Thyroid gland (tissue), 4 donors: ENCODE results near the gene TMEM255B.

Experiments used
- POLR2A ChIP-seq, 2 donors: fragments of 450-650 bp; IDR thresholded peaks; one replicate each; pipeline ENCODE4 v1.6.1; 2017; ENCODE audit warnings: antibody characterized with exemption in 2 of 2, mild to moderate bottlenecking in 2 of 2, moderate library complexity in 1 of 2
- TF ChIP-seq, protein P1 (sequence below), 6 experiments: fragments of 200-600 bp in 3 of 6; fragments of 450-650 bp in 3 of 6; sonication (generic) in 3 of 6; IDR thresholded peaks; one replicate each; pipeline ENCODE4 v1.5.1; 2016 to 2019; ENCODE audit warnings: antibody characterized with exemption in 6 of 6, mild to moderate bottlenecking in 2 of 6, inconsistent platforms in 1 of 6, moderate library complexity in 1 of 6

DNA sequence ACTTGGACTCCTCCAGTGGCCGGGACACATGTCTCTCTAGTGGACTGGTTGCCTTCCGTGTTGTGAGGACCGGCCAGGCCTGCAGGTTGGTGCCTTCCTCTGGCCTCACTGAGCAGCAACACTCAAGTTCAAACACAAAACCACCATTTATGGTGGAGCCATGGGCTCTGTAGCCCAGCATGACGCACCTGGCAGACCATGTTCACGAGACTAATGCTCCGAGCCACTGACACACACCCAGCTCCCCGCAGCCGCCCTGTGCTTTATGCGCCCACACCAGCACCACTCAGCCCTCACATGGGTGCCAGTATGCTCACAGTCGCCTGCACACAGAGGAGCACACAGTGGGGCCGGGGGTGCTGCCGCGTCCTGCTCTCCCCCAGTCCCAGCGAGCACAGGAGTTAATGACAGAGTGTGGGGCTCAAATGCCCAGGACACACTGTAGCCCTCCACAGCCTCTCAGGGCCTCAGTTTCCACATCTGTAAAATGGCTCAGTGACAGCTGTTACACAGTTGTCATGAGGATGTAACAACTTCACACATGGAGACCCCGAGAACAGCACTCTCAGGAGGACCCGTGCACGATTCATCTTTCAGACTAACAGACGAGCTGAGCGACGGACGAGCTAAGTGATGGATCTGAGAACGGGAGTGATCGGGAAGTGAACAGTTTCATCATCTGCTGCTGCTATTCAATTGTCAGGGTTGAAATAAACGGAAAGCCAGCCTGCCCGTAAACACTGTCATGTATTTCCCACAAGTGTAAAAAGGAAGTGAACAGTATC lies 97.1 kb downstream of the TMEM255B start:
- TF ChIP-seq, protein P1, sequence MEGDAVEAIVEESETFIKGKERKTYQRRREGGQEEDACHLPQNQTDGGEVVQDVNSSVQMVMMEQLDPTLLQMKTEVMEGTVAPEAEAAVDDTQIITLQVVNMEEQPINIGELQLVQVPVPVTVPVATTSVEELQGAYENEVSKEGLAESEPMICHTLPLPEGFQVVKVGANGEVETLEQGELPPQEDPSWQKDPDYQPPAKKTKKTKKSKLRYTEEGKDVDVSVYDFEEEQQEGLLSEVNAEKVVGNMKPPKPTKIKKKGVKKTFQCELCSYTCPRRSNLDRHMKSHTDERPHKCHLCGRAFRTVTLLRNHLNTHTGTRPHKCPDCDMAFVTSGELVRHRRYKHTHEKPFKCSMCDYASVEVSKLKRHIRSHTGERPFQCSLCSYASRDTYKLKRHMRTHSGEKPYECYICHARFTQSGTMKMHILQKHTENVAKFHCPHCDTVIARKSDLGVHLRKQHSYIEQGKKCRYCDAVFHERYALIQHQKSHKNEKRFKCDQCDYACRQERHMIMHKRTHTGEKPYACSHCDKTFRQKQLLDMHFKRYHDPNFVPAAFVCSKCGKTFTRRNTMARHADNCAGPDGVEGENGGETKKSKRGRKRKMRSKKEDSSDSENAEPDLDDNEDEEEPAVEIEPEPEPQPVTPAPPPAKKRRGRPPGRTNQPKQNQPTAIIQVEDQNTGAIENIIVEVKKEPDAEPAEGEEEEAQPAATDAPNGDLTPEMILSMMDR (IDR thresholded peaks at IDR 0.05): no peak
- TF ChIP-seq POLR2A (IDR thresholded peaks at IDR 0.05): no peak
